Esophagus (tissue), 2 donors: Measurements from ENCODE around the gene MDGA2. TPM values are rescaled to one million over a fixed set of nuclear protein-coding genes. Genes with fewer than 3 reads are reported as not detected.

ENCODE experiments used
- H3K27ac ChIP-seq, 2 donors: one replicate each; pipeline ENCODE4 v1.5.1; 2013; ENCODE audit warnings: low read depth in 2 of 2, mild to moderate bottlenecking in 2 of 2, inconsistent platforms in 1 of 2, low read length in 1 of 2, moderate library complexity in 1 of 2
- H3K27me3 ChIP-seq, 2 donors: one replicate each; pipeline ENCODE4 v1.6.1; 2013; ENCODE audit warnings: low read length in 2 of 2, control low read depth in 1 of 2, mild to moderate bottlenecking in 1 of 2; ENCODE audit not compliant: insufficient read depth in 2 of 2, control insufficient read depth in 1 of 2
- H3K36me3 ChIP-seq, 2 donors: one replicate each; pipeline ENCODE4 v1.6.1; 2013; ENCODE audit warnings: low read length in 1 of 2; ENCODE audit not compliant: control insufficient read depth in 2 of 2, insufficient read depth in 2 of 2
- H3K4me1 ChIP-seq, 2 donors: one replicate each; pipeline ENCODE4 v1.6.1; 2013; ENCODE audit warnings: low read length in 1 of 2; ENCODE audit not compliant: control insufficient read depth in 2 of 2, insufficient read depth in 2 of 2
- H3K4me3 ChIP-seq, 2 donors: one replicate each; pipeline ENCODE4 v1.5.1; 2013; ENCODE audit warnings: low read length in 2 of 2, mild to moderate bottlenecking in 2 of 2, low read depth in 1 of 2, moderate library complexity in 1 of 2
- H3K9me3 ChIP-seq, 2 donors: one replicate each; pipeline ENCODE4 v1.6.1; 2013; ENCODE audit warnings: mild to moderate bottlenecking in 2 of 2, low read depth in 1 of 2, low read length in 1 of 2, moderate library complexity in 1 of 2; ENCODE audit not compliant: control insufficient read depth in 2 of 2, insufficient read depth in 1 of 2
- WGBS, 2 donors: extraction: QIAGEN DNeasy Blood & Tissue Kit; methylation state at CpG; one replicate each; pipeline ENCODE4 v1.1.7; 2013; 5-methylcytosine and 5-hydroxymethylcytosine counted together
- polyA plus RNA-seq, 2 donors: library from polyadenylated mRNA; stranded (reverse); fragments of 200-250 nt; gene quantifications; one replicate each; pipeline ENCODE4 v1.2.3, GENCODE V29; 2013
- donor health status: healthy with polysubstance abuse.
- donor health status: Bipolar disorder and iron deficiency.

The MDGA2 gene
- polyA plus RNA-seq, 2 donors: not detected

GRCh38 chr14:47103771-47104170 is 571.6 kb downstream of the MDGA2 start:
- WGBS, 2 donors: 47 to 51% methylated on average over 2 of the region's 2 CpGs

GRCh38 chr14:47102472-47102871 is 572.9 kb downstream of the MDGA2 start:
- H3K4me1 ChIP-seq: no peaks in the 10 kb centered on the region
- H3K4me3 ChIP-seq: no peak overlapping the region
- H3K36me3 ChIP-seq: no peaks in the 10 kb centered on the region
- no peaks in the 10 kb centered on the region for H3K27me3 ChIP-seq
- H3K27ac ChIP-seq: no peak overlapping the region
- no peaks in the 10 kb centered on the region for H3K9me3 ChIP-seq
- WGBS, 2 donors: 46 to 50% methylated on average over 3 of the region's 3 CpGs

More at GRCh38 chr14:47103771-47104170, 571.6 kb downstream of the MDGA2 start:
- no peaks in the 10 kb centered on the region for H3K27me3 ChIP-seq
- H3K4me3 ChIP-seq: no peak overlapping the region
- H3K4me1 ChIP-seq: no peaks in the 10 kb centered on the region
- no peak overlapping the region for H3K27ac ChIP-seq
- no peaks in the 10 kb centered on the region for H3K36me3 ChIP-seq
- no peaks in the 10 kb centered on the region for H3K9me3 ChIP-seq

- Histone ChIP-seq H3K27ac (no peak overlapping the region), H3K27me3 (no peaks in the 10 kb centered on the region), H3K4me3 (no peak overlapping the region), H3K9me3 (peaks cover 0 to 2% of the 10 kb centered on the region in 2 donors), H3K4me1 (no peaks in the 10 kb centered on the region), H3K36me3 (no peaks in the 10 kb centered on the region)
- 89 to 91% methylated on average over 1 of the region's 1 CpG for WGBS, 2 donors
These were observed 589.7 kb downstream of the MDGA2 start for GRCh38 chr14:47085678-47086077.

- H3K4me1 ChIP-seq: no peaks in the 10 kb centered on the region
- H3K9me3 ChIP-seq: no peaks in the 10 kb centered on the region
- 68 to 77% methylated on average over 1 of the region's 1 CpG for WGBS, 2 donors
- no peak overlapping the region for H3K4me3 ChIP-seq
- H3K36me3 ChIP-seq: no peaks in the 10 kb centered on the region
- no peaks in the 10 kb centered on the region for H3K27me3 ChIP-seq
- no peak overlapping the region for H3K27ac ChIP-seq
These were observed 610.1 kb downstream of the MDGA2 start for GRCh38 chr14:47065326-47065725.

GRCh38 chr14:47060050-47060449 is 615.4 kb downstream of the MDGA2 start:
- Histone ChIP-seq H3K27ac (no peak overlapping the region), H3K4me3 (no peak overlapping the region), H3K9me3 (peaks cover 0 to 2% of the 10 kb centered on the region in 2 donors), H3K36me3 (no peaks in the 10 kb centered on the region), H3K4me1 (no peaks in the 10 kb centered on the region), H3K27me3 (no peaks in the 10 kb centered on the region)
- WGBS, 2 donors: 64 to 66% methylated on average over 3 of the region's 3 CpGs

GRCh38 chr14:47057364-47057763 is 618.0 kb downstream of the MDGA2 start:
- Histone ChIP-seq H3K9me3 (peaks cover 0 to 2% of the 10 kb centered on the region in 2 donors), H3K4me1 (no peaks in the 10 kb centered on the region), H3K36me3 (no peaks in the 10 kb centered on the region), H3K27me3 (no peaks in the 10 kb centered on the region), H3K4me3 (no peak overlapping the region), H3K27ac (no peak overlapping the region)

GRCh38 chr14:47044841-47045240 is 630.6 kb downstream of the MDGA2 start:
- Histone ChIP-seq H3K27ac (no peak overlapping the region), H3K4me1 (no peaks in the 10 kb centered on the region), H3K9me3 (no peaks in the 10 kb centered on the region), H3K27me3 (no peaks in the 10 kb centered on the region), H3K36me3 (no peaks in the 10 kb centered on the region), H3K4me3 (no peak overlapping the region)
- 28 to 39% methylated on average over 1 of the region's 1 CpG for WGBS, 2 donors

GRCh38 chr14:47040550-47040949 is 634.9 kb downstream of the MDGA2 start:
- Histone ChIP-seq H3K36me3 (no peaks in the 10 kb centered on the region), H3K9me3 (no peaks in the 10 kb centered on the region), H3K4me3 (no peak overlapping the region), H3K4me1 (no peaks in the 10 kb centered on the region), H3K27ac (no peak overlapping the region), H3K27me3 (no peaks in the 10 kb centered on the region)
- WGBS, 2 donors: 14 to 18% methylated on average over 1 of the region's 1 CpG

- Histone ChIP-seq H3K36me3 (no peaks in the 10 kb centered on the region), H3K27me3 (no peaks in the 10 kb centered on the region), H3K9me3 (no peaks in the 10 kb centered on the region), H3K4me3 (no peak overlapping the region), H3K4me1 (no peaks in the 10 kb centered on the region), H3K27ac (no peak overlapping the region)
These were observed 636.1 kb downstream of the MDGA2 start for GRCh38 chr14:47039336-47039735.

GRCh38 chr14:47022721-47023120 is 652.7 kb downstream of the MDGA2 start:
- H3K9me3 ChIP-seq: no peaks in the 10 kb centered on the region
- no peaks in the 10 kb centered on the region for H3K4me1 ChIP-seq
- no peak overlapping the region for H3K4me3 ChIP-seq
- no peak overlapping the region for H3K27ac ChIP-seq
- H3K27me3 ChIP-seq: no peaks in the 10 kb centered on the region
- no peaks in the 10 kb centered on the region for H3K36me3 ChIP-seq
- WGBS, 2 donors: 84 to 91% methylated on average over 2 of the region's 2 CpGs
